Natural killer cell treated with Interleukin-12 subunit alpha and Interleukin-12 subunit beta and Interleukin-15 and Interleukin-18, amount 100 ng/mL, for 72 hours (primary cell): ENCODE measurements around the gene LMO1. TPM values are rescaled to one million over a fixed set of nuclear protein-coding genes. Genes with fewer than 3 reads are reported as not detected.

ENCODE experiments used
- ATAC-seq, 2 donors: fragments of 150-1000 bp; cut with Tn5 transposase in 1 of 2; sonication (Bioruptor Pico), chemical (Tn5 transposase) in 1 of 2; 2 replicates each; pipeline ENCODE4 v1.10.0; 2021
- DNase-seq: peaks from one replicate; pipeline ENCODE4 v3.0.0; 2022; ENCODE audit warnings: low spot score
- H3K27ac Mint-ChIP-seq, 2 donors: 1 replicate in 1 of 2; 2 replicates in 1 of 2; pipeline ENCODE4 v1.8.0; 2022; ENCODE audit warnings: mixed read lengths in 2 of 2, mild to moderate bottlenecking in 1 of 2, moderate library complexity in 1 of 2
- H3K27me3 Mint-ChIP-seq, 2 donors: 1 replicate in 1 of 2; 2 replicates in 1 of 2; pipeline ENCODE4 v1.8.0; 2022; ENCODE audit warnings: mixed read lengths in 2 of 2
- H3K36me3 Mint-ChIP-seq: one replicate; pipeline ENCODE4 v1.8.0; 2022; ENCODE audit warnings: mixed read lengths
- H3K4me1 Mint-ChIP-seq, 2 donors: 1 replicate in 1 of 2; 2 replicates in 1 of 2; pipeline ENCODE4 v1.8.0; 2022; ENCODE audit warnings: low read depth in 2 of 2, mixed read lengths in 2 of 2, mild to moderate bottlenecking in 1 of 2
- H3K4me3 Mint-ChIP-seq: one replicate; pipeline ENCODE4 v1.8.0; 2022; ENCODE audit warnings: mixed read lengths
- H3K9me3 Mint-ChIP-seq: 2 replicates; pipeline ENCODE4 v1.8.0; 2022; ENCODE audit warnings: mixed read lengths
- total RNA-seq, 2 donors: library from RNA; stranded (reverse); gene quantifications; one replicate each; pipeline ENCODE4 v1.2.3, GENCODE V29; 2022

Gene LMO1
- total RNA-seq, 2 donors from 2014 or later = not detected

- H3K27ac Mint-ChIP-seq = no peak overlapping the region
- no peak overlapping the region for H3K4me3 Mint-ChIP-seq
- H3K4me1 Mint-ChIP-seq = no peaks in the 10 kb centered on the region
- H3K36me3 Mint-ChIP-seq = no peaks in the 10 kb centered on the region
- H3K27me3 Mint-ChIP-seq = peaks cover 7 to 11% of the 10 kb centered on the region in 2 donors
- no peak for DNase-seq
- no peak for ATAC-seq
- no peaks in the 10 kb centered on the region for H3K9me3 Mint-ChIP-seq
These were observed 22.1 kb downstream of the LMO1 start for GRCh38 chr11:8241373-8242117.

- H3K4me3 Mint-ChIP-seq = no peak overlapping the region
- DNase-seq = no peak
- no peak overlapping the region for H3K27ac Mint-ChIP-seq
- peak in 1 of 2 donors; percentile 41 for ATAC-seq
- H3K27me3 Mint-ChIP-seq = peaks cover 7 to 11% of the 10 kb centered on the region in 2 donors
- peaks cover 0 to 3% of the 10 kb centered on the region in 2 donors for H3K4me1 Mint-ChIP-seq
- H3K36me3 Mint-ChIP-seq = no peaks in the 10 kb centered on the region
- H3K9me3 Mint-ChIP-seq = no peaks in the 10 kb centered on the region
These were observed 24.0 kb downstream of the LMO1 start for GRCh38 chr11:8239536-8240228.

GRCh38 chr11:8239040-8239439 is 24.6 kb downstream of the LMO1 start:
- peaks cover 0 to 3% of the 10 kb centered on the region in 2 donors for H3K4me1 Mint-ChIP-seq
- H3K27ac Mint-ChIP-seq = no peak overlapping the region
- ATAC-seq = no peak

GRCh38 chr11:8237453-8237852 is 26.2 kb downstream of the LMO1 start:
- Mint-ChIP-seq H3K4me1 (peaks cover 0 to 3% of the 10 kb centered on the region in 2 donors), H3K4me3 (no peak overlapping the region), H3K27me3 (peaks cover 7 to 11% of the 10 kb centered on the region in 2 donors), H3K27ac (no peak overlapping the region), H3K36me3 (no peaks in the 10 kb centered on the region), H3K9me3 (no peaks in the 10 kb centered on the region)
- ATAC-seq (no peak), DNase-seq (no peak)

More at GRCh38 chr11:8239040-8239439, 24.6 kb downstream of the LMO1 start:
- Mint-ChIP-seq H3K4me3 (no peak overlapping the region), H3K27me3 (peaks cover 7 to 11% of the 10 kb centered on the region in 2 donors), H3K36me3 (no peaks in the 10 kb centered on the region), H3K9me3 (no peaks in the 10 kb centered on the region)
- no peak for DNase-seq

GRCh38 chr11:8235925-8236324 is 27.8 kb downstream of the LMO1 start:
- ATAC-seq (no peak), DNase-seq (no peak)
- Mint-ChIP-seq H3K36me3 (no peaks in the 10 kb centered on the region), H3K4me1 (peaks cover 0 to 3% of the 10 kb centered on the region in 2 donors), H3K27me3 (peaks cover under 1 to 4% of the 10 kb centered on the region in 2 donors), H3K9me3 (no peaks in the 10 kb centered on the region), H3K27ac (no peak overlapping the region), H3K4me3 (no peak overlapping the region)

- Mint-ChIP-seq H3K4me3 (no peak overlapping the region), H3K27me3 (peaks cover 0 to 2% of the 10 kb centered on the region in 2 donors), H3K9me3 (no peaks in the 10 kb centered on the region), H3K27ac (no peak overlapping the region), H3K36me3 (no peaks in the 10 kb centered on the region), H3K4me1 (peaks cover 0 to 3% of the 10 kb centered on the region in 2 donors)
- no peak for ATAC-seq
- DNase-seq = no peak
These were observed 28.8 kb downstream of the LMO1 start for GRCh38 chr11:8234910-8235309.

- Mint-ChIP-seq H3K4me1 (peaks cover 0 to 3% of the 10 kb centered on the region in 2 donors), H3K27me3 (peaks cover 0 to 2% of the 10 kb centered on the region in 2 donors), H3K36me3 (no peaks in the 10 kb centered on the region), H3K9me3 (no peaks in the 10 kb centered on the region), H3K27ac (no peak overlapping the region), H3K4me3 (no peak overlapping the region)
- no peak for DNase-seq
- no peak for ATAC-seq
These were observed 29.3 kb downstream of the LMO1 start for GRCh38 chr11:8234425-8234821.

- Mint-ChIP-seq H3K4me1 (peaks cover 0 to 3% of the 10 kb centered on the region in 2 donors), H3K4me3 (no peak overlapping the region), H3K27ac (no peak overlapping the region), H3K36me3 (no peaks in the 10 kb centered on the region), H3K27me3 (peaks cover 0 to 2% of the 10 kb centered on the region in 2 donors), H3K9me3 (no peaks in the 10 kb centered on the region)
- DNase-seq = no peak
- no peak for ATAC-seq
These were observed 29.8 kb downstream of the LMO1 start for GRCh38 chr11:8233691-8234424.

- Mint-ChIP-seq H3K4me3 (no peak overlapping the region), H3K9me3 (no peaks in the 10 kb centered on the region), H3K4me1 (peaks cover 0 to 3% of the 10 kb centered on the region in 2 donors), H3K36me3 (no peaks in the 10 kb centered on the region), H3K27me3 (no peaks in the 10 kb centered on the region), H3K27ac (no peak overlapping the region)
- DNase-seq = no peak
- ATAC-seq = no peak
These were observed 30.6 kb downstream of the LMO1 start for GRCh38 chr11:8232849-8233606.

- Mint-ChIP-seq H3K9me3 (no peaks in the 10 kb centered on the region), H3K4me1 (peaks cover 0 to 3% of the 10 kb centered on the region in 2 donors), H3K27ac (no peak overlapping the region), H3K36me3 (no peaks in the 10 kb centered on the region), H3K27me3 (no peaks in the 10 kb centered on the region), H3K4me3 (no peak overlapping the region)
- DNase-seq (no peak), ATAC-seq (no peak)
These were observed 31.3 kb downstream of the LMO1 start for GRCh38 chr11:8232414-8232813.

- Mint-ChIP-seq H3K27me3 (peaks cover 0 to under 1% of the 10 kb centered on the region in 2 donors), H3K27ac (no peak overlapping the region), H3K4me1 (peaks cover 0 to 3% of the 10 kb centered on the region in 2 donors), H3K36me3 (no peaks in the 10 kb centered on the region), H3K4me3 (no peak overlapping the region), H3K9me3 (no peaks in the 10 kb centered on the region)
- DNase-seq (no peak), ATAC-seq (peak in 1 of 2 donors; percentile 13)
These were observed 31.7 kb downstream of the LMO1 start for GRCh38 chr11:8231979-8232378.

- Mint-ChIP-seq H3K9me3 (no peaks in the 10 kb centered on the region), H3K4me3 (no peak overlapping the region), H3K36me3 (no peaks in the 10 kb centered on the region), H3K27ac (no peak overlapping the region), H3K4me1 (peaks cover 0 to 3% of the 10 kb centered on the region in 2 donors), H3K27me3 (peaks cover 0 to 7% of the 10 kb centered on the region in 2 donors)
- DNase-seq = no peak
- no peak for ATAC-seq
These were observed 32.5 kb downstream of the LMO1 start for GRCh38 chr11:8230921-8231847.
